Activated T-cell treated with anti-CD3 and anti-CD28 coated beads, Interleukin-2, amount 50 U/mL, for 1 hour (primary cell): ENCODE data around the gene MTMR6.

ENCODE experiments used
- DNase-seq: peaks from one replicate; pipeline ENCODE4 v3.0.0-alpha.2; 2020

MTMR6 gene

DNA sequence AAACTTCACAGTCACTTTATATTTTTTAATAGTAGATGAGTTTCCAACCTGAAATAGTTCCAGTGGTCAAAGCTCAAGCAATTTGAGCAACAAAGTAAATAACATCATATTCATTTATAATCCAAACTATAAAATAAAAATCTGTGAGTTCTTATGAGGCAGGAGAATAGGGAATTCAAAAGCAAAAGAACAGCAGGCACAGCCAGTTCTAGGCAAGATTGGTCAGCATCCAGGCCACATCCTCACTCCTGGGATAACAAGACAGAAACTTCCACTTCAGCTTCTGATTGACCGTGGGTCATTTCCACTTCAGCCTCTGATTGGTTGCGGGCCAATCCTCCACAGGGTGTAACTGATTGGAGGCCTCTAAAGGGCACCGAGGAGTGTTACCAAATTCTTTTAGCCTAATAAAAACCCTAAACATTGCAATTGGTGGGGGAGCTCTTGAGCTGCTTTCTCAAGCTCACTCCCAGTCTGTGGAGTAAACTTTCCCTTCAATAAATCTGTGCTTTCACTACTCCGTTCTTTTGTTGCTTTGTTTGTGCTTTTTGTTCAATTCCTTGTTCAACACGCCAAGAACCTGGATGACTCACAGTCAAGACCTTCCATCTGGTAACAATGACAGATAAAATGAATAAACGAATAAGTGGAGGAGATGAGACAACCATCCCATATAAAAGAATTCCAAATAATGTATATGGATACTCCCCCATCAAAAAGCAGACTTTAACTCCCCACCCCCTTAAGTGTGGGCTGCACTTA is 72.6 kb downstream of the MTMR6 start:
- no peak for DNase-seq

DNA sequence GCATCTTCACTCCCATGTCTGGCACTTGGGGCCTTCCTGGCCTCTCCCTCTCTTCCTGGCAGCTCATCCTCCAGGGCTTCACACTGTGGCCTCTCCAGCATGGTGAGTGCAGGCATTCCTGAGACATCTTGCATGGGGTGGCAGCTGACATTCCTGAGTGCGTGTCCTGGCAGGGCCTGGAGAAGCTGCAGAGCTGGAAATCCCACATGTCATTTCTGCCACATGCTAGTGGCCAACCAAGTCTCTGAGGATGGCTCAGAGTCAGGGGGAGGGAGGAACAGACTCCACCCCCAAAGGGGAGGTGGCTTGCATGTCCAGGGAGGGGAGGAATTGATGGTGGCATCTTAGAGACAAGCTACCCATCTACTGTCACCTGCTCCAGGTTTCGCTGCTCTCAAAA is 73.6 kb downstream of the MTMR6 start:
- no peak for DNase-seq

GRCh38 chr13:25210842-25211569 is 76.3 kb downstream of the MTMR6 start:
- no peak for DNase-seq

DNA sequence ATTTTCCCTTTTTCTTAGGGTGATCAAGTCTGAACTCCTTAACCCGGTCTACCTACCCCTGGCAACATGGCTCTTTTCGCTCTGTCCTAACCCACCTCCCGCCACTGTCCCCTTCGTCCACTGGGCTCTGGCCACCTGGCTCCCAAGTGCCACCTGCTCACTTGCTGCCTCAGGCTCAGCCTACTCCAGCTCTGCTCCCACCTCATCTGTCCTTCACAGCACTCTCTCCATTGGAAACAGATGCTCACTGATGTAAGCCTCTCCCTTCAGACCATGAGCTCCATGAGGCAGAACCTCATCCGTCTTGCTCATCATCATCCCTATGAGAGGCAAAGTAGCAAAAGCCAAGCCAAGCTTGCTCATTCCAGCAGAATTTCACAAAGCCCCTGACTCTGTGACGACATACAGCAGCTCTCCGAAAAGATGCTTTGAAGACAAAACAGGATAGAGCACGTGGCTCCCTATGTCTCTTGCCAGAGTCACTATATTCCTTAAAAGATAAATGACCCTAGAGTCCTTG is 79.9 kb downstream of the MTMR6 start:
- no peak for DNase-seq

- no peak for DNase-seq
Measured at GRCh38 chr13:25204863-25205262, 82.4 kb downstream of the MTMR6 start.

DNA sequence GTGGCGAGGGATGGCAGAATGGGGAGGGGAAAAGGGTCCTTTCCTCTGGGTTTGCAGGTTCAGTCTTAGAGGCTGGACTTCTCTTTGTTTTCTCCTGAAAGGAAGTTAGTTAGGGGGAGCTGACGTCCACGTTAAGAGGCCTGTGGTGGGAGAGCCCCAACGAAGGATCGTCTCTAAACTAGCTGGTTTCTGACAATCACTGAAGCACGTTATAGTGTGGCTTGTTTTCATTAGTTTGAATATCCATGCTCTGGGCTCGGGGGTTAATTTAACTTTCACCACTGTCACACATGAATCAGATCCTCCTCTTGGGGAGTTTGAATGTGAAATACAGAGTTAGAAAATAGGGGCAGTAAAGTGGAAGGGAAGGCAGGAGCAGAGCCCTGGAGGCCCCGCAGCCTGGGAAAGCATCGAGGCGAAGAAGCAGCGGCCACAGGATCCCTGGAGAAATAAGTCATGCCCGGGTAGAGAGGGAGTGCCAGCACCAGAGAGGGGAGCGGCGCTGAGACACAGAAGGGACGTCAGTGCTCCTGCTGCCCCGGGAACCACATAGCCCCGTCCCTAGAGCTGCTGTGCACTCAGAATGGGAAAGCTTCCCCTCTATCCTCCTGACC is 84.1 kb downstream of the MTMR6 start:
- DNase-seq, result no peak

GRCh38 chr13:25200783-25201182 is 86.5 kb downstream of the MTMR6 start:
- no peak for DNase-seq

GRCh38 chr13:25198647-25199046 is 88.6 kb downstream of the MTMR6 start:
- DNase-seq, result no peak

DNA sequence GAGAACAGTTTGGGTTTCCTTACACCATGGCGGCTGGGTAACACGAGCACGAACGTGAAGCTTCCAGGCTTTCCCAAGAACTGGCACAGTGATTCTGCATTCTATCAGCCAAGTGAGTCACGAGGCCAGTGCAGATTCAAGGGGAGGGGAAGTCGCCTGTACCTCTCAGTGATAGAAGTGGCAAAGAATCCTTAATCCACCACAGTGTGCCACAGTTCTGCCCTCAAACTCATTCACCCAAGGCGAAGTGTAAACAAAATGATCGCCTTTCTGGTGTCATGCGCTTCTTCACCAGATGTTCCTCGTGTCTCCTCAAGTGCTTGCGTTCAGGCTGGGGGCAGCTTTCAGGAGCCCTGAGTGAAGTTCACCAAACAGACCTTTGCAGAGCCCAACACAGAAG is 90.3 kb downstream of the MTMR6 start:
- DNase-seq, result no peak
